ENCODE data around the gene DSTN. TPM values are rescaled to one million over a fixed set of nuclear protein-coding genes. Genes with fewer than 3 reads are reported as not detected.

Gene DSTN
- total and polyA plus RNA-seq, 2 of the 4 experiments (the other 2 are of a cell fraction) = 221 to 269 TPM

GRCh38 chr20:17524560-17524959 lies 45.3 kb upstream of the DSTN start:
- Histone ChIP-seq H3K79me1 (ENCODE audit: low read depth in 1 of 2, low read length in 2 of 2) (no peaks in the 10 kb centered on the region), H4K8ac (ENCODE audit: low read depth in 2 of 2, low read length in 2 of 2) (no peak overlapping the region), H3K23ac (ENCODE audit: low read depth, low read length) (no peak overlapping the region), H3K9ac (ENCODE audit: low read depth, low read length) (no peak overlapping the region), H2BK20ac (ENCODE audit: low read depth, low read length) (no peak overlapping the region), H3K27ac (ENCODE audit: insufficient read depth, low read length) (no peak overlapping the region), H3K27me3 (ENCODE audit: control insufficient read depth, insufficient read depth, low read length) (peaks cover 5% of the 10 kb centered on the region; the same call in 1 of the 2 replicates), H3K14ac (replicated peaks; ENCODE audit: low read depth, low read length) (no peak overlapping the region), H2BK15ac (ENCODE audit: low read depth, low read length) (no peak overlapping the region), H4K91ac (ENCODE audit: insufficient read depth, low read depth, low read length) (no peak overlapping the region), H3K18ac (ENCODE audit: low read depth, low read length) (no peak overlapping the region), H3K4ac (ENCODE audit: low read depth, low read length) (no peak overlapping the region), H3K9me3 (ENCODE audit: control insufficient read depth, insufficient read depth, low read length) (no peaks in the 10 kb centered on the region), H2AFZ (replicated peaks; ENCODE audit: low read length, poor library complexity) (no peak overlapping the region), H2BK5ac (ENCODE audit: low read depth, low read length, poor library complexity, severe bottlenecking) (no peak overlapping the region), H3K56ac (ENCODE audit: extremely low read depth, insufficient read depth, low read length) (no peak overlapping the region), H4K5ac (ENCODE audit: low read depth, low read length) (no peak overlapping the region), H2AK9ac (replicated peaks; ENCODE audit: low read depth, low read length, poor library complexity) (no peak overlapping the region), H3K4me2 (ENCODE audit: low read depth, low read length) (no peak overlapping the region), H2AK5ac (ENCODE audit: low read depth, low read length) (no peak overlapping the region), H2BK120ac (ENCODE audit: low read depth, low read length) (no peak overlapping the region), H3K4me3 (ENCODE audit: insufficient read depth, low read depth, low read length) (no peak overlapping the region), H3K36me3 (ENCODE audit: control insufficient read depth, insufficient read depth, low read length) (no peaks in the 10 kb centered on the region), H3K4me1 (ENCODE audit: control insufficient read depth, insufficient read depth, low read length) (no peaks in the 10 kb centered on the region), H4K20me1 (ENCODE audit: insufficient read depth, low read length) (no peaks in the 10 kb centered on the region), H3K9me1 (ENCODE audit: insufficient read depth, low read length) (no peaks in the 10 kb centered on the region)
- in situ Hi-C loops (cut with MboI; ENCODE audit: low sequenced_read_pairs) = no loop called here
- no peak for DNase-seq
- dilution Hi-C loops (cut with HindIII; ENCODE audit: low sequenced_read_pairs, unreplicated experiment) = no loop called here
- no peak for TF ChIP-seq ELK1 (IDR thresholded peaks at IDR 0.05; ENCODE audit: borderline replicate concordance, low read depth, low read length)
- no peak for TF ChIP-seq MAFK (IDR thresholded peaks at IDR 0.05; ENCODE audit: low read depth, low read length)
- no peak for TF ChIP-seq MXI1 (IDR thresholded peaks at IDR 0.05; ENCODE audit: borderline replicate concordance, low read depth, low read length)
- TF ChIP-seq POLR2A (IDR thresholded peaks at IDR 0.05; ENCODE audit: low read depth, low read length) = no peak
- TF ChIP-seq RAD21 (IDR thresholded peaks at IDR 0.05; ENCODE audit: low read length) = no peak
- TF ChIP-seq FOS (IDR thresholded peaks at IDR 0.05; ENCODE audit: low read depth, low read length) = no peak
- no peak for TF ChIP-seq RFX5 (IDR thresholded peaks at IDR 0.05; ENCODE audit: low read depth, low read length)
- no peak for TF ChIP-seq CHD1 (IDR thresholded peaks at IDR 0.05; ENCODE audit: low read depth, low read length)
- TF ChIP-seq CTCF (conservative IDR thresholded peaks at IDR 0.05; ENCODE audit: low read depth, low read length) = no peak
- TF ChIP-seq RCOR1 (IDR thresholded peaks at IDR 0.05; ENCODE audit: insufficient replicate concordance, low read length) = no peak
- TF ChIP-seq SMC3 (IDR thresholded peaks at IDR 0.05; ENCODE audit: low read depth, low read length) = no peak
- no peak for TF ChIP-seq NFE2L2 (IDR thresholded peaks at IDR 0.05; ENCODE audit: low read depth, low read length)
- TF ChIP-seq CEBPB (IDR thresholded peaks at IDR 0.05; ENCODE audit: low read depth, low read length) = no peak
- no peak for TF ChIP-seq BHLHE40 (IDR thresholded peaks at IDR 0.05; ENCODE audit: low read depth, low read length)
- intact Hi-C loops (cut with micrococcal nuclease) = no loop called here
- ChIA-PET CTCF (no interaction called here), POLR2A (ENCODE audit: unreplicated experiment) (no interaction called here)
- BruUV-seq (replicated peaks) = no TSS peak
- no peak for ATAC-seq (ENCODE audit: low read depth)
- WGBS, 2 experiments (ENCODE audit: extremely low coverage in 2 of 2, insufficient read length in 1 of 2) = 67% methylated on average over 1 of the region's 8 CpGs; no CpG with 5 or more reads in 1 of the 2 experiments
